OCI-LY7 (cell line): ENCODE results near the gene SMARCAL1.

Experiments used
- CTCF ChIP-seq: fragments of 200-600 bp; sonication (generic); conservative IDR thresholded peaks from 2 replicates; pipeline ENCODE4 v1.5.1; 2014; ENCODE audit warnings: mild to moderate bottlenecking, antibody characterized with exemption, low read length, moderate library complexity, mixed read lengths
- EZH2phosphoT487 ChIP-seq: fragments of 200-600 bp; sonication (generic); IDR thresholded peaks from 2 replicates; pipeline ENCODE4 v1.6.1; 2018; ENCODE audit warnings: low read depth, borderline replicate concordance, mild to moderate bottlenecking, mixed run types, antibody characterized with exemption, low read length, moderate library complexity, mixed read lengths

- no peak for TF ChIP-seq CTCF
- TF ChIP-seq EZH2phosphoT487: no peak
Measured at GRCh38 chr2:216416571-216417307, 4.5 kb downstream of the SMARCAL1 start.
